Measurements from ENCODE around the gene LGMN.
"Not testable (repeated sequence)": the region's sequence is repeated elsewhere in the genome, so short reads cannot be mapped to it uniquely, and the experiment has no call there.

LGMN gene

DNA sequence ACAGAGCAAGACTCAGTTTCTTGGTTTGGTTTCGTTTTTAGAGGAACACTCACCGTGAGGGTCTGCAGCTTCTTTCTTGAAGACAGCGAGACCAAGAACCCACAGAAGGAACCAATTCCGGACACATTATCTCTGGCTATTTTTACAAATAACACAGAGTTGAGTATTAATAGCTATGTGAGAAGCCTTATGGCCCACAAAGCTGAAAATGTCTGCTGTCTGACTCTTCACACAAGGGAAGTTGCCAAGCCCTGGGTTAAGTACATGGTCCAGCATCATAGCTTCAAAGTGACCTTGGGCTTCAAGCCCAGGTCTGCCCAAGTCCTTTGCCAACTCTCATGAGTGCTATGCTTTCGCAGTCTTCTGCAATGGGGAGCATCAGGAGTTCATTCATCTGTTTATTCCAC lies 2.6 kb upstream of the LGMN start:
- DNase-seq (ENCODE audit: insufficient read length, low spot score) (no peak), FAIRE-seq (peak; percentile 57)
- TF ChIP-seq POLR2AphosphoS5 (IDR thresholded peaks at IDR 0.05; ENCODE audit: low read depth, low read length): no peak
- TF ChIP-seq PAX5 (IDR thresholded peaks at IDR 0.05; ENCODE audit: insufficient read depth, low read length, severe bottlenecking): no peak
- no peak for TF ChIP-seq POU2F2 (IDR thresholded peaks at IDR 0.05; ENCODE audit: low read depth, low read length)
- TF ChIP-seq POLR2A (IDR thresholded peaks at IDR 0.05; ENCODE audit: low read depth, low read length): no peak
- no peak for TF ChIP-seq SPI1 (IDR thresholded peaks at IDR 0.05; ENCODE audit: low read depth, low read length)
- TF ChIP-seq TAF1 (IDR thresholded peaks at IDR 0.05; ENCODE audit: low read depth, low read length): no peak

DNA sequence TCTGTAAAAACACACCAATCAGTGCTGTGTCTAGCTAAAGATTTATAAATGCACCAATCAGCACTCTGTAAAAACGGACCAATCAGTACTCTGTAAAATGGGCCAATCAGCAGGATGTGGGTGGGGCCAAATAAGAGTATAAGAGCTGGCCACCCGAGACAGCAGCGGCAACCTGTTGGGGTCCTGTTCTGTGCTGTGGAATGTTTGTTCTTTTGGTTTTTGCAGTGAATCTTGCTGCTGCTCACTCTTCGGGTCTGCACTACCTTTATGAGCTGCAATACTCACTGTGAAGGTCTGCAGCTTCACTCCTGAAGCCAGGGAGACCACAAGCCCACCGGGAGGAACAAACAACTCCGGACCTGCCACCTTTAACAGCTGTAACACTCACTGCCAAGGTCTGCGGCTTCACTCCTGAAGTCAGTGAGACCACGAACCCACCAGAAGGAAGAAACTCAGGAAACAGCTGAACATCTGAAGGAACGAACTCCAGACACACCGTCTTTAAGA lies 1.8 kb upstream of the LGMN start:
- DNase-seq (ENCODE audit: insufficient read length, low spot score): not testable (repeated sequence)
- TF ChIP-seq POLR2AphosphoS5 (IDR thresholded peaks at IDR 0.05; ENCODE audit: low read depth, low read length) (peak; percentile 63; the same call in 1 of the 2 replicates), POLR2A (IDR thresholded peaks at IDR 0.05; ENCODE audit: low read depth, low read length) (peak; percentile 62; the same call in 1 of the 2 replicates)
- peak; percentile 51 for FAIRE-seq

GRCh38 chr14:92747701-92748258 lies 647 bp downstream of the LGMN start:
- TF ChIP-seq POLR2A (IDR thresholded peaks at IDR 0.05; ENCODE audit: low read depth, low read length) (no peak), PAX5 (IDR thresholded peaks at IDR 0.05; ENCODE audit: insufficient read depth, low read length, severe bottlenecking) (no peak), TAF1 (IDR thresholded peaks at IDR 0.05; ENCODE audit: low read depth, low read length) (no peak), SPI1 (IDR thresholded peaks at IDR 0.05; ENCODE audit: low read depth, low read length) (no peak), POU2F2 (IDR thresholded peaks at IDR 0.05; ENCODE audit: low read depth, low read length) (no peak), POLR2AphosphoS5 (IDR thresholded peaks at IDR 0.05; ENCODE audit: low read depth, low read length) (no peak)
- FAIRE-seq (no peak), DNase-seq (ENCODE audit: insufficient read length, low spot score) (no peak)

- TF ChIP-seq PAX5 (IDR thresholded peaks at IDR 0.05; ENCODE audit: insufficient read depth, low read length, severe bottlenecking) (no peak), TAF1 (IDR thresholded peaks at IDR 0.05; ENCODE audit: low read depth, low read length) (no peak), SPI1 (IDR thresholded peaks at IDR 0.05; ENCODE audit: low read depth, low read length) (no peak), POLR2A (IDR thresholded peaks at IDR 0.05; ENCODE audit: low read depth, low read length) (no peak), POLR2AphosphoS5 (IDR thresholded peaks at IDR 0.05; ENCODE audit: low read depth, low read length) (no peak), POU2F2 (IDR thresholded peaks at IDR 0.05; ENCODE audit: low read depth, low read length) (no peak)
- DNase-seq (ENCODE audit: insufficient read length, low spot score) (no peak), FAIRE-seq (no peak)
Measured at GRCh38 chr14:92744198-92744597, 4.2 kb downstream of the LGMN start.

GRCh38 chr14:92740440-92740839 lies 8.0 kb downstream of the LGMN start:
- DNase-seq (ENCODE audit: insufficient read length, low spot score) (no peak), FAIRE-seq (no peak)
- TF ChIP-seq TAF1 (IDR thresholded peaks at IDR 0.05; ENCODE audit: low read depth, low read length) (no peak), POLR2AphosphoS5 (IDR thresholded peaks at IDR 0.05; ENCODE audit: low read depth, low read length) (no peak)

DNA sequence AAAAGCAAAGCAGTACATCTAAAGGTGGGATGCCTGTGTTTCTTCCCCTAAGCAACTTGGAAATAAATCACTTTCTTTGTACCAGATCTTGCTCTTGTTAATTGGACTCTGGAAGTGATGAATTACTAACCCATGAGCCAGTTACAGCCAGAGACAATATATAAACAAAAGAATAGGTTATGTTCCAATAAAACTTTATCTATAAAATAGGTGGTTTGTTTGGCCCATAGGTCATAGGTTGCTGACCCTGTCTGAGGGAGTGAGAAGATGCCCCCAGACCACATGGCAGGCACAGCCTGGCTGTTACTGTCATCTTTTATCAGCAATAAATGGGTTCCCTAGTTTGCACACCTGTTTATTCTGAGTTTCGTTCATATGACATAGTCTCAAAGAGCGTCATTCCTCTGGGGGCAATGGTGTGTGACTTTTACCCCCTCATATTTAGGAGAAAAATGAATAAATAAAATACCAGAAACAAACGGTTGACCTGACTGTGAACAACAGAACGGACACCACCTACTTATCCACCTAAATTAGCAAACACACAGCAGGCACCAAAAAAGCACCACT lies 10.7 kb downstream of the LGMN start:
- TF ChIP-seq PAX5 (IDR thresholded peaks at IDR 0.05; ENCODE audit: insufficient read depth, low read length, severe bottlenecking): no peak
- no peak for FAIRE-seq
- no peak for DNase-seq (ENCODE audit: insufficient read length, low spot score)

DNA sequence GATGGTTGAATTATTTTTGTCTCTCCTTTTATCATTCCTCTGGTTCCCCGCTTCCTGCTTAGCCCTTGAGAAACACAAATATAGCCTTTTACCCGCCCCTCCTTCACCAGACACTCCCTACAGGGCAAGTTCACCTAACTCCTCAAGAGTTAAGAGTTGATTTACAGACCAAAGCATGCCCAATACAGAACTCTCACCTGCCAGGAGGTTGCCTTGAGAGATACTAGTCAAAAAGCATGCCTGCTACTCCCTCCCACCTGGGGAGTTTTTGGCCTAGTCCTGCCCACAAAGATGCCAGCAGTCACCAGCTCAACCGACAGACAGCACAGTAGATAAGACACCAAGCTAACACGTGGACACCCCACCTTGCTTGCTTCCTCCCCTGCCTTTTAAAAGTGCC lies 11.2 kb downstream of the LGMN start:
- DNase-seq (ENCODE audit: insufficient read length, low spot score) (no peak), FAIRE-seq (peak; percentile 81)
- TF ChIP-seq PAX5 (IDR thresholded peaks at IDR 0.05; ENCODE audit: insufficient read depth, low read length, severe bottlenecking) (no peak), SPI1 (IDR thresholded peaks at IDR 0.05; ENCODE audit: low read depth, low read length) (no peak)

GRCh38 chr14:92735344-92735743 lies 13.1 kb downstream of the LGMN start:
- TF ChIP-seq TAF1 (IDR thresholded peaks at IDR 0.05; ENCODE audit: low read depth, low read length) (no peak), PAX5 (IDR thresholded peaks at IDR 0.05; ENCODE audit: insufficient read depth, low read length, severe bottlenecking) (no peak), POU2F2 (IDR thresholded peaks at IDR 0.05; ENCODE audit: low read depth, low read length) (no peak), SPI1 (IDR thresholded peaks at IDR 0.05; ENCODE audit: low read depth, low read length) (no peak), POLR2AphosphoS5 (IDR thresholded peaks at IDR 0.05; ENCODE audit: low read depth, low read length) (no peak), POLR2A (IDR thresholded peaks at IDR 0.05; ENCODE audit: low read depth, low read length) (no peak)
- FAIRE-seq (no peak), DNase-seq (ENCODE audit: insufficient read length, low spot score) (no peak)

DNA sequence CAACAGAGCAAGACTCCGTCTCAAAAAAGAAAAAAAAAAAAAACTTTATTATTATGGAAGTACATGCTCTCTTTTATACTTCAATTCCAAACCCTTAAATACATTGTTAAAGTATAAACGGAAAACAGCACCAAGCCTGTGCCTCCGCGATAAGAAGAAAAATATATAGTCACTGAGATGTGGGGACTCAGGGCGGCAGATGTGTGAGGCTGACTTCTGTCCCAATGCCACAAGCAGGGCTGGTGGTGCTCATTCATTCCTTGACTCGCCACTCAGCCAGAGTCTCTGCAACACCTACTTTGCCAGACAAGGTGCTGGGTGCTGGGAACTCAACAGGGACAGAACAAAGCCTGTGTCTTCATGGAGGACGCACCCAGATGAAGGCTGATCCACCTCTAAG lies 13.8 kb downstream of the LGMN start:
- FAIRE-seq (no peak), DNase-seq (ENCODE audit: insufficient read length, low spot score) (no peak)
- TF ChIP-seq SPI1 (IDR thresholded peaks at IDR 0.05; ENCODE audit: low read depth, low read length): no peak
- TF ChIP-seq PAX5 (IDR thresholded peaks at IDR 0.05; ENCODE audit: insufficient read depth, low read length, severe bottlenecking): no peak
- TF ChIP-seq POLR2A (IDR thresholded peaks at IDR 0.05; ENCODE audit: low read depth, low read length): no peak
- TF ChIP-seq POLR2AphosphoS5 (IDR thresholded peaks at IDR 0.05; ENCODE audit: low read depth, low read length): no peak
- TF ChIP-seq POU2F2 (IDR thresholded peaks at IDR 0.05; ENCODE audit: low read depth, low read length): no peak

DNA sequence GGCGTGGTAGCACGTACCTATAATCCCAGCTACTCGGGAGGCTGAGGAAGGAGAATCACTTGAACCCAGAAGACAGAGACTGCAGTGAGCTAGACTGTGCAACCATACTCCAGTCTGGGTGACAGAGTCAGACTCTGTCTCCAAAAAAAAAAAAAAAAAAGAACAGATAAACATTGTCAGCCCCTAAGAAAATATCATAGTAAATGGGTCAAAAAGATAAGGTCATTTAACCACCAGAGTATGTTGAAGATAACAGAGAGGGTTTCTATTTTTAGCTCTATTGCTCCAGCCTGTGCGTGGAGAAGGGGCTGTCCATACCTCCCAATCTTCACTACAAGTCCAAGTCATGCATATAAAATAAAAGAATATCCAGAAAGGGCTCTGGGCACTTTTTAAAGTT lies 15.4 kb downstream of the LGMN start:
- no peak for DNase-seq (ENCODE audit: insufficient read length, low spot score)
- no peak for FAIRE-seq
- TF ChIP-seq POLR2AphosphoS5 (IDR thresholded peaks at IDR 0.05; ENCODE audit: low read depth, low read length) (no peak), TAF1 (IDR thresholded peaks at IDR 0.05; ENCODE audit: low read depth, low read length) (no peak), PAX5 (IDR thresholded peaks at IDR 0.05; ENCODE audit: insufficient read depth, low read length, severe bottlenecking) (no peak)
